Stimulated activated naive CD8-positive, alpha-beta T cell treated with anti-CD3 and anti-CD28 coated beads, Interleukin-15, amount 100 ng/mL, for 72 hours (primary cell): Measurements from ENCODE around the gene PRKN.
A peak's percentile ranks its signal among the peaks of the same experiment; 100 is the strongest.
"Not testable (repeated sequence)": the region's sequence is repeated elsewhere in the genome, so short reads cannot be mapped to it uniquely, and the experiment has no call there.

Experiments
- ATAC-seq: fragments of 150-1000 bp; cut with Tn5 transposase; 2 replicates; pipeline ENCODE4 v1.10.0; 2021; ENCODE audit warnings: mild to moderate bottlenecking, moderate library complexity
- DNase-seq, 2 donors: peaks; one replicate each; pipeline ENCODE4 v3.0.0; 2021 to 2022
- H3K27ac Mint-ChIP-seq, 2 donors: one replicate each; pipeline ENCODE4 v1.8.0; 2022; ENCODE audit warnings: mild to moderate bottlenecking in 2 of 2, mixed read lengths in 2 of 2, moderate library complexity in 2 of 2
- H3K27me3 Mint-ChIP-seq: one replicate; pipeline ENCODE4 v1.8.0; 2022; ENCODE audit warnings: mixed read lengths
- H3K4me1 Mint-ChIP-seq: one replicate; pipeline ENCODE4 v1.8.0; 2022; ENCODE audit warnings: mild to moderate bottlenecking, mixed read lengths
- H3K4me3 Mint-ChIP-seq, 2 donors: one replicate each; pipeline ENCODE4 v1.8.0; 2022; ENCODE audit warnings: mild to moderate bottlenecking in 2 of 2, mixed read lengths in 2 of 2, moderate library complexity in 1 of 2
- H3K9me3 Mint-ChIP-seq, 2 donors: one replicate each; pipeline ENCODE4 v1.8.0; 2022; ENCODE audit warnings: mixed read lengths in 2 of 2

PRKN gene

GRCh38 chr6:161540532-161540931 is 1187.0 kb downstream of the PRKN start:
- ATAC-seq (no peak), DNase-seq (no peak)
- Mint-ChIP-seq H3K27me3 (no peaks in the 10 kb centered on the region), H3K4me3 (no peak overlapping the region), H3K27ac (no peak overlapping the region), H3K4me1 (peaks cover 5% of the 10 kb centered on the region), H3K9me3 (no peaks in the 10 kb centered on the region)

GRCh38 chr6:161536224-161536630 is 1191.3 kb downstream of the PRKN start:
- Mint-ChIP-seq H3K4me3 (no peak overlapping the region), H3K4me1 (no peaks in the 10 kb centered on the region), H3K27ac (no peak overlapping the region), H3K27me3 (no peaks in the 10 kb centered on the region), H3K9me3 (peaks cover 0 to 7% of the 10 kb centered on the region in 2 donors)
- ATAC-seq (no peak), DNase-seq (no peak)

DNA sequence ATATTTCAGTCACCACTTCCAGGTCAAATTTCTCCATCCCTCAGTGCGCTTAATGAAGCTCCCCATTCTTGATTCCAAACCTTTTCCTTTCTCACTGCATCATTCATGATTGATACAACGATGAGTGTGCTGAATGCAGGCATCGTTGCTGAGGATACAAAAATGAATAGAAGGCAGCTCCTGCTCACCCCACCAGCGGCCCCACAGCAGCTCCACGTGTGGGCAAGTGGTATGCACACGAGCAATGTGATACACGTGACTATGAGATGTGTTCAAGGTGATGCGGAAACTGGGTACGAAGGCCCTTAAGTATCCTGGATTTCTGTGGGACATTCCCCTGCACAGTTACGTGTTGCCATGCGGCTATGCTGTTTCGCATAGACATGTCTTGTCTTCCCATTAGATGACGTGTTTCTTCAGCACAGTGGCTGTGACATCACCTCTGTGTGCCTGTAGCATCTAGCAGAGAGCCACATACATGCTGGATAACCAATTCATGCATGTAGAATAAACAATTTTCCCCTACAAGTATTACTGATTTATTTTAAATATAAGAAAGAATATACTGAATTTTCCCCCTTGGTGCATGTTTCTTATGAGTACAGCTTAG is 1193.2 kb downstream of the PRKN start:
- Mint-ChIP-seq H3K4me1 (no peaks in the 10 kb centered on the region), H3K4me3 (no peak overlapping the region), H3K27ac (no peak overlapping the region), H3K27me3 (no peaks in the 10 kb centered on the region), H3K9me3 (peaks cover 0 to 7% of the 10 kb centered on the region in 2 donors)
- ATAC-seq (no peak), DNase-seq (no peak)

GRCh38 chr6:161533266-161533665 is 1194.3 kb downstream of the PRKN start:
- Mint-ChIP-seq H3K27me3 (no peaks in the 10 kb centered on the region), H3K4me1 (no peaks in the 10 kb centered on the region), H3K4me3 (no peak overlapping the region), H3K9me3 (peaks cover 0 to 7% of the 10 kb centered on the region in 2 donors), H3K27ac (no peak overlapping the region)
- ATAC-seq (no peak), DNase-seq (no peak)

DNA sequence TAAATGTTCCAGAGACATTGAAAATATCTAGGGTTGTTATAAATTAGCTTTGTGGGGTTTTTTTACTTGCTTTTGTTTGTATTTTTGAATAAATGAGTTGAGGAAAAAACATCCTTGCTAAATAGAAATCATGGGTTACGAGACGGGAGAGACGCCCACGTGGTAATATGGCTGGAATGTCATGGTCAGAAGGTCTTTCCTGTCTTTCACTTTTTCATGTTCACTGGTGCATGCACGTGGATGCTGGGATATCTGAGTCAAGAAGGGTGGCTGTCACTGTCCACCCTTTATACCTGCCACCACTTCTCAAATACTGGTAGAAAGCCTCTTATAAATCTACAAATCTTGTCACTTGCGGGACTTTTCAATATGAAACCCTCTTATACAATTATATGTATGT is 1195.0 kb downstream of the PRKN start:
- Mint-ChIP-seq H3K9me3 (peaks cover 0 to 7% of the 10 kb centered on the region in 2 donors), H3K4me3 (no peak overlapping the region), H3K27ac (no peak overlapping the region), H3K4me1 (no peaks in the 10 kb centered on the region), H3K27me3 (no peaks in the 10 kb centered on the region)
- DNase-seq (no peak), ATAC-seq (no peak)

GRCh38 chr6:161526794-161527193 is 1200.8 kb downstream of the PRKN start:
- no peak for ATAC-seq

GRCh38 chr6:161523362-161523761 is 1204.2 kb downstream of the PRKN start:
- DNase-seq (no peak), ATAC-seq (no peak)
- Mint-ChIP-seq H3K9me3 (peaks cover 0 to 4% of the 10 kb centered on the region in 2 donors), H3K27me3 (no peaks in the 10 kb centered on the region), H3K4me1 (no peaks in the 10 kb centered on the region), H3K27ac (no peak overlapping the region), H3K4me3 (no peak overlapping the region)

More at GRCh38 chr6:161526794-161527193, 1200.8 kb downstream of the PRKN start:
- H3K9me3 Mint-ChIP-seq, result no peaks in the 10 kb centered on the region
- H3K27me3 Mint-ChIP-seq, result no peaks in the 10 kb centered on the region
- H3K4me3 Mint-ChIP-seq, result no peak overlapping the region
- DNase-seq, result no peak
- no peak overlapping the region for H3K27ac Mint-ChIP-seq
- H3K4me1 Mint-ChIP-seq, result no peaks in the 10 kb centered on the region

GRCh38 chr6:161522276-161522675 is 1205.3 kb downstream of the PRKN start:
- no peak overlapping the region for H3K27ac Mint-ChIP-seq
- H3K9me3 Mint-ChIP-seq, result peaks cover 0 to 4% of the 10 kb centered on the region in 2 donors
- H3K27me3 Mint-ChIP-seq, result no peaks in the 10 kb centered on the region
- DNase-seq (no peak), ATAC-seq (no peak)
- H3K4me3 Mint-ChIP-seq, result no peak overlapping the region
- no peaks in the 10 kb centered on the region for H3K4me1 Mint-ChIP-seq

DNA sequence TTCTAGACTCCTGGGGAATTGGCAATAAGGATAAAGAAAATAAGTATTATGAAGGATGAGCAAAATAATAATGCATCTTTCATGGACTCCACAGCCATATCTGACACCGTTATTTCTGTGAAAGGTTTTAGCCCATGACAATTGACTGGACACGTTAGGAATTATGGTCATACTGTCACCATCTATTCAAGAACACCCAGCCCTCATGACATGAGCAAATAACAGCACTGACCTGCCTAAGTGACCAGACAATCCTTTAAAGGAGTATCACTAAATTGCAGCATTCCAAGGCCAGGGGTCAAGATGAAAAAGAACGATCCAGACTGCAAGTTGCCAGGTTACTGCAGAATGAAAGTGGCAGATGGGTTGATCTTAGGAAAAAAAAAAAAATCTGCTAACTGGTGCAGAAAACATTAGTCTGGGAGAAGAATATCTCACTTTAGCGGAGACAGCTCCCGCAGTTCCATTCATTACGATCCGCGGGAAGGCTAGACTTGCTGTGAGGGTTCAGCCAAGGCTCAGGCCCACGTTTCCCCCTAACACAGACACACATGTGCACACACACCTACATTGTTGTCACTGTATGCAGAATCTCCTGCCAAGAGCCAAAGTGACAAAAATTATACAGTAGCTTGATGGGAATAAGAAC is 1216.0 kb downstream of the PRKN start:
- peaks cover 4 to 21% of the 10 kb centered on the region in 2 donors for H3K9me3 Mint-ChIP-seq
- no peak overlapping the region for H3K27ac Mint-ChIP-seq
- DNase-seq, result no peak

GRCh38 chr6:161508341-161508740 is 1219.2 kb downstream of the PRKN start:
- Mint-ChIP-seq H3K27ac (no peak overlapping the region), H3K4me1 (no peaks in the 10 kb centered on the region), H3K4me3 (no peak overlapping the region), H3K9me3 (peaks cover 4 to 21% of the 10 kb centered on the region in 2 donors), H3K27me3 (no peaks in the 10 kb centered on the region)
- ATAC-seq (no peak), DNase-seq (no peak)

More for the DNA sequence above, 1216.0 kb downstream of the PRKN start:
- H3K4me1 Mint-ChIP-seq, result no peaks in the 10 kb centered on the region
- no peaks in the 10 kb centered on the region for H3K27me3 Mint-ChIP-seq
- no peak for ATAC-seq
- no peak overlapping the region for H3K4me3 Mint-ChIP-seq

- Mint-ChIP-seq H3K9me3 (peaks cover 4 to 30% of the 10 kb centered on the region in 2 donors), H3K4me3 (no peak overlapping the region), H3K27me3 (no peaks in the 10 kb centered on the region), H3K4me1 (no peaks in the 10 kb centered on the region), H3K27ac (no peak overlapping the region)
- ATAC-seq (no peak), DNase-seq (no peak)
Measured at GRCh38 chr6:161507375-161507774, 1220.2 kb downstream of the PRKN start.

DNA sequence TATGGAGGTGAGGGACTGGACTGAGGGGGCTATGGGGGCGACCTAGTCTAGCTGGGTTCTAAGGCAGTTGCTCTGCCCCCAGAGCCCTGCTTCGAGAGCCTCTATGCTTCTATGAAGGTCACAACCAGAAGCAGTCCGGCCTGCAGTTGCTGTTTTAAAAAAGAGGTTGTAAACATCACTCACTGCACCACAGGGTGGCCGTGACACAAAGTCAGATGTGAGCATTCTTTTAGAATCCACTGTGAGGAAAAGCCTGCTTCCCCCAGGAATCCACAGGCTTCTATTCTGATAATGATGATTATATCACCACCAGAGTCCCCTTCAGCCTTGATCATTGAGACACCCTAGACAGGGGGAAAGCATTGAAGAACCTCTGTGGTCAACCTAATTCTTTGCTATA is 1224.0 kb downstream of the PRKN start:
- DNase-seq (no peak), ATAC-seq (no peak)
- Mint-ChIP-seq H3K27ac (no peak overlapping the region), H3K9me3 (peaks cover 4 to 24% of the 10 kb centered on the region in 2 donors), H3K4me1 (no peaks in the 10 kb centered on the region), H3K27me3 (no peaks in the 10 kb centered on the region), H3K4me3 (no peak overlapping the region)

- Mint-ChIP-seq H3K27me3 (no peaks in the 10 kb centered on the region), H3K27ac (no peak overlapping the region), H3K4me3 (no peak overlapping the region), H3K9me3 (peaks cover 0 to 20% of the 10 kb centered on the region in 2 donors), H3K4me1 (no peaks in the 10 kb centered on the region)
- DNase-seq (no peak), ATAC-seq (no peak)
Measured at GRCh38 chr6:161498881-161499280, 1228.7 kb downstream of the PRKN start.

- Mint-ChIP-seq H3K27me3 (no peaks in the 10 kb centered on the region), H3K4me1 (no peaks in the 10 kb centered on the region), H3K9me3 (peaks cover 0 to 20% of the 10 kb centered on the region in 2 donors), H3K27ac (no peak overlapping the region), H3K4me3 (no peak overlapping the region)
- ATAC-seq (peak; percentile 55), DNase-seq (no peak)
Measured at GRCh38 chr6:161498359-161498758, 1229.2 kb downstream of the PRKN start.

- no peak for ATAC-seq
- Mint-ChIP-seq H3K4me1 (no peaks in the 10 kb centered on the region), H3K27ac (no peak overlapping the region), H3K4me3 (no peak overlapping the region), H3K9me3 (peaks cover 0 to 8% of the 10 kb centered on the region in 2 donors), H3K27me3 (no peaks in the 10 kb centered on the region)
- no peak for DNase-seq
Measured at GRCh38 chr6:161496941-161497340, 1230.6 kb downstream of the PRKN start.

DNA sequence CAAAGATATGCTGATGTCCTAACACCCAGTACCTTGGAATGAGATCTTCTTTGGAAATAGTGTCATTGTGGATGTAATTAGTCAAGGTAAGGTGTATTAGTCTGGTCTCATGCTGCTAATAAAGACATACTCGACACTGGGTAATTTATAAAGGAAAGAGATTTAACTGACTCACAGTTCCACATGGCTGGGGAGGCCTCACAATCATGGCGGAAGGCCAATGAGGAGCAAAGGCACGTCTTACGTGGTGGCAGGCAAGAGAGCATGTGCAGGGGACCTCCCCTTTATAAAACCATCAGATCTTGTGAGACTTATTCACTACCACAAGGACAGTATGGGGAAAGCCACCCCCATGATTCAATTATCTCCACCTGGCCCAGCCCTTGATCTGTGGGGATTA is 1231.3 kb downstream of the PRKN start:
- H3K9me3 Mint-ChIP-seq, H3K27ac Mint-ChIP-seq, H3K27me3 Mint-ChIP-seq, ATAC-seq, DNase-seq, H3K4me3 Mint-ChIP-seq, H3K4me1 Mint-ChIP-seq: not testable (repeated sequence)

DNA sequence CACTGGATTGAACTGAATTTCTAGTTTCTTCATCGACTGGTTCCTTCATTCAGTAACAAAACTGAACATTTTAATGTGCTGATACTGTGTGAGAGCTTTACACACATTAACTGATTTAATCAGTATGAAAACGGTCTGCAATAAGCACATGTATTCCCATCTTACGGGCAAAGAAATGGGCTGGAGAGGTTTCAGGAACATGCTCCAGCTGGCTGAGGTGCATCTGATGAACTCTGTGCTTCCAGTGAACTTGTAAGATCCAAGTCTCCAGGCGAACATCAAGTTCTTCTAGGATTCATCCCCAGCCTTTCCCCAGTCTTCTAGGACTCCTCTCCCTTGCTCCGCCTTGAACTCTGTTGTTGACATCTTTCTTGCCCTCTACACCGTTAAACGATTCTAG is 1233.0 kb downstream of the PRKN start:
- ATAC-seq, result no peak
- H3K4me3 Mint-ChIP-seq, result no peak overlapping the region
- DNase-seq, result no peak
- no peaks in the 10 kb centered on the region for H3K27me3 Mint-ChIP-seq
- H3K9me3 Mint-ChIP-seq, result peaks cover 5 to 15% of the 10 kb centered on the region in 2 donors
- no peaks in the 10 kb centered on the region for H3K4me1 Mint-ChIP-seq
- H3K27ac Mint-ChIP-seq, result no peak overlapping the region
